Upper lobe of left lung (tissue), 4 donors: ENCODE data around the gene OR14C36.

Experiments
- POLR2A ChIP-seq, 4 donors: fragments of 450-650 bp; IDR thresholded peaks; one replicate each; pipeline ENCODE4 v1.5.1; 2016 to 2017; ENCODE audit warnings: antibody characterized with exemption in 4 of 4, mild to moderate bottlenecking in 2 of 4
- TF ChIP-seq, protein P1 (sequence below), 6 experiments: fragments of 450-650 bp in 4 of 6; fragments of 200-600 bp in 2 of 6; sonication (generic) in 2 of 6; IDR thresholded peaks; one replicate each; pipeline ENCODE4 v1.5.1; 2016 to 2019; ENCODE audit warnings: antibody characterized with exemption in 6 of 6

DNA sequence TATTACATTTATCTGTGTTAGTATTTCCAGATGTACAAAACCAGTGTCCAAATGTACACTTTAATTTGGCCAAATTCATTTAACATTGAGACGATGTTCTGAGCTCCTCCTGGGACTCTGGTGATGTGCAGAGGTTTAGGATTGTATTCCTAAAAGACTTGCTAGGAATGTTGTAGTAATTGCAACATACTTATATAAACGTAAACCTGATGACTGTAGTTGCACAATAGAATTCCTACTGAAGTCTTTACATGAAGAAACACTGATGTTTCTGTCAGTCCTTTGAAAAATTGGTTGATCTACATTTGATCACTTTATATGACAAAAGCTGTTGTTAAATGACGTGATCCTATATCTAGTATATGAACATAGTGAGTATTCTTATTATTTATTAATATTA is 5.1 kb upstream of the OR14C36 start:
- TF ChIP-seq, protein P1, sequence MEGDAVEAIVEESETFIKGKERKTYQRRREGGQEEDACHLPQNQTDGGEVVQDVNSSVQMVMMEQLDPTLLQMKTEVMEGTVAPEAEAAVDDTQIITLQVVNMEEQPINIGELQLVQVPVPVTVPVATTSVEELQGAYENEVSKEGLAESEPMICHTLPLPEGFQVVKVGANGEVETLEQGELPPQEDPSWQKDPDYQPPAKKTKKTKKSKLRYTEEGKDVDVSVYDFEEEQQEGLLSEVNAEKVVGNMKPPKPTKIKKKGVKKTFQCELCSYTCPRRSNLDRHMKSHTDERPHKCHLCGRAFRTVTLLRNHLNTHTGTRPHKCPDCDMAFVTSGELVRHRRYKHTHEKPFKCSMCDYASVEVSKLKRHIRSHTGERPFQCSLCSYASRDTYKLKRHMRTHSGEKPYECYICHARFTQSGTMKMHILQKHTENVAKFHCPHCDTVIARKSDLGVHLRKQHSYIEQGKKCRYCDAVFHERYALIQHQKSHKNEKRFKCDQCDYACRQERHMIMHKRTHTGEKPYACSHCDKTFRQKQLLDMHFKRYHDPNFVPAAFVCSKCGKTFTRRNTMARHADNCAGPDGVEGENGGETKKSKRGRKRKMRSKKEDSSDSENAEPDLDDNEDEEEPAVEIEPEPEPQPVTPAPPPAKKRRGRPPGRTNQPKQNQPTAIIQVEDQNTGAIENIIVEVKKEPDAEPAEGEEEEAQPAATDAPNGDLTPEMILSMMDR (IDR thresholded peaks at IDR 0.05): no peak
- no peak for TF ChIP-seq POLR2A (IDR thresholded peaks at IDR 0.05)
